ENCODE data around the gene PCSK9. TPM values are rescaled to one million over a fixed set of nuclear protein-coding genes. Genes with fewer than 3 reads are reported as not detected.

Gene PCSK9
- total RNA-seq, 3 donors from 2014 or later = 3.6 to 14.1 (median 9.2) TPM

- Histone ChIP-seq H3K4me1 (ENCODE audit: low read depth) (no peaks in the 10 kb centered on the region), H3K36me3 (ENCODE audit: low read depth) (no peaks in the 10 kb centered on the region), H3K4me3 (no peak overlapping the region), H3K9me3 (no peaks in the 10 kb centered on the region)
- no peak for TF ChIP-seq CTCF (IDR thresholded peaks at IDR 0.05)
- intact Hi-C loops (cut with DNase I, micrococcal nuclease) = no loop called here
- no peak for DNase-seq
- no peak for ATAC-seq
Observed at GRCh38 chr1:55062801-55063576, 23.6 kb downstream of the PCSK9 start.

- Histone ChIP-seq H3K36me3 (ENCODE audit: low read depth) (no peaks in the 10 kb centered on the region), H3K4me3 (no peak overlapping the region), H3K9me3 (no peaks in the 10 kb centered on the region), H3K4me1 (ENCODE audit: low read depth) (no peaks in the 10 kb centered on the region)
- intact Hi-C loops (cut with DNase I, micrococcal nuclease) = no loop called here
- ATAC-seq = no peak
- DNase-seq = no peak
- no peak for TF ChIP-seq CTCF (IDR thresholded peaks at IDR 0.05)
Observed at GRCh38 chr1:55063577-55063942, 24.2 kb downstream of the PCSK9 start.

- ATAC-seq = no peak
- DNase-seq = no peak
- no peak for TF ChIP-seq CTCF (IDR thresholded peaks at IDR 0.05)
- Histone ChIP-seq H3K9me3 (no peaks in the 10 kb centered on the region), H3K36me3 (ENCODE audit: low read depth) (no peaks in the 10 kb centered on the region), H3K4me3 (no peak overlapping the region), H3K4me1 (ENCODE audit: low read depth) (no peaks in the 10 kb centered on the region)
- intact Hi-C loops (cut with DNase I, micrococcal nuclease) = no loop called here
Observed at GRCh38 chr1:55064071-55064581, 24.8 kb downstream of the PCSK9 start.

- Histone ChIP-seq H3K36me3 (ENCODE audit: low read depth) (no peaks in the 10 kb centered on the region), H3K4me3 (no peak overlapping the region), H3K9me3 (no peaks in the 10 kb centered on the region), H3K4me1 (ENCODE audit: low read depth) (no peaks in the 10 kb centered on the region)
- intact Hi-C loops (cut with DNase I, micrococcal nuclease) = no loop called here
- no peak for DNase-seq
- TF ChIP-seq CTCF (IDR thresholded peaks at IDR 0.05) = no peak
- ATAC-seq = no peak
Observed at GRCh38 chr1:55064861-55065263, 25.5 kb downstream of the PCSK9 start.

- Histone ChIP-seq H3K4me1 (ENCODE audit: low read depth) (no peaks in the 10 kb centered on the region), H3K4me3 (no peak overlapping the region), H3K9me3 (no peaks in the 10 kb centered on the region), H3K36me3 (ENCODE audit: low read depth) (no peaks in the 10 kb centered on the region)
- ATAC-seq (no peak), DNase-seq (no peak)
- no peak for TF ChIP-seq CTCF (IDR thresholded peaks at IDR 0.05)
- intact Hi-C loops (cut with DNase I, micrococcal nuclease) = no loop called here
Observed at GRCh38 chr1:55065648-55066047, 26.3 kb downstream of the PCSK9 start.
